NCI-H82 (cell line): Measurements from ENCODE around the gene PMEPA1.

Experiments
- DNase-seq: peaks from one replicate; lab custom pipeline; 2025; lab: John Stamatoyannopoulos, UW

PMEPA1 gene

GRCh38 chr20:57661746-57662455 lies 47.9 kb downstream of the PMEPA1 start:
- DNase-seq: no peak

- DNase-seq: no peak
Observed at GRCh38 chr20:57660922-57661745, 48.7 kb downstream of the PMEPA1 start.

GRCh38 chr20:57660181-57660921 lies 49.5 kb downstream of the PMEPA1 start:
- no peak for DNase-seq

GRCh38 chr20:57659517-57660180 lies 50.2 kb downstream of the PMEPA1 start:
- no peak for DNase-seq

GRCh38 chr20:57658833-57659516 lies 50.8 kb downstream of the PMEPA1 start:
- DNase-seq: no peak

DNA sequence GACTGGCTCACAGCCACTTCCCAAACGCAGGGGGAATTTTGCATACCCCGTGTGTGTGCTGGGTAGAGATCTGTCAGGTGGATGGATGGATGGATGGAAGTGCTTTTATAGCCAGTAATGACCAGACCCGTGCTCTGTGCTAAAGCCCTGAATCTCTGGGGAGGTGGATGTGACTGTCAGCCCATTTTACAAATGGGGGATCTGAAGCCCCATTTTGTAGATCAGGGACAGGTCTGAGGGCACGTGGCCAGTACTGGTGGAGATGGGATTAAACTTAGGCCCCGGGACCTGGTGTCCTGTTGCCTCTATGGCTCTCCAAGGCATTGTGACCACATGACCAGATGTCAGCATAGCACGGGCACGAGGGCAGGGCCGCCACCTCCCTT lies 51.4 kb downstream of the PMEPA1 start:
- no peak for DNase-seq

DNA sequence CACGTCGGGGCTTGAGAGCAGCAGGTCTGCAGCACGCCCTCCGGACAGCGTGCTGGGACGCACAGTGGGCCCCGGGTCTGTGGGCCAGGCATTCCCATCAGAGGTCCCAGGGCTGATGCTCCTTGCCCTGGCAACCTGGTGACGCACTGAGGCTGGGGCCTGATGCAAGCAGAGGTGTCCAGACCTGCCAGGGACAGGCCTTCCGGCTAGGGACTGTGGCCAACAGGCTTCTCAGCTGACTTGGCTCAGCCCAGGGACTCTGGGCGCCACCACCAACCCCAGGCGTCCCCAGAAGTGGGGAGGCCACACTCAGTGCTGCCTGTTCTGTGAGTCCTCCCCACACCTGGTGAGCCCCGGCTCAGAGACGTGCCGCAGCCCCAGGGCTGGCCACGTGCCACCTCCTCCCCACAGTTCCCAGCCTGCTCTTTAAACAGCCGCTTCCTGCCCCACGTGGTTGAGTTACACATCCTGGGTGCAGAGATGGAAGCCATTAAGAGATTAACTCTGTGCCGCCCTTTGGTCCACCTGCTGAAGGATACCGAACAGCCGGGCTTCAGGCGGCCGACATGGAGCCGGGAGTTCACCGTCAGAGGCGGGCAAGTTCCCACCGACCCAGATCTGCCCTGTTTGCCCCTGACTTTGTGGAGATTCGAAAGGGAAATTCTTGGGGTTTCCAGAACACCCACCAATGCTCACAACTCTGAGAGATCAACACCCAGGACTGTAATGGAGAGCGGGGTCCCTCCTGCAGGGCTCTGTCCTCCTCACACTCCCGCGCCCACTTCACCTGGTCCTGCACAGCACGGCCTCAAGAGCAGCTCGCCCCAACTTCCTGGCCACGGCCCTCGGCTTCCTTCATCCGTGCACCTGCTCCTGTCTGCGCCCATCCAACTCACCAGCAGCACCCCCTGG lies 52.0 kb downstream of the PMEPA1 start:
- peak; percentile 42 for DNase-seq

- no peak for DNase-seq
Observed at GRCh38 chr20:57656821-57657534, 52.8 kb downstream of the PMEPA1 start.

GRCh38 chr20:57656252-57656820 lies 53.5 kb downstream of the PMEPA1 start:
- DNase-seq: no peak

DNA sequence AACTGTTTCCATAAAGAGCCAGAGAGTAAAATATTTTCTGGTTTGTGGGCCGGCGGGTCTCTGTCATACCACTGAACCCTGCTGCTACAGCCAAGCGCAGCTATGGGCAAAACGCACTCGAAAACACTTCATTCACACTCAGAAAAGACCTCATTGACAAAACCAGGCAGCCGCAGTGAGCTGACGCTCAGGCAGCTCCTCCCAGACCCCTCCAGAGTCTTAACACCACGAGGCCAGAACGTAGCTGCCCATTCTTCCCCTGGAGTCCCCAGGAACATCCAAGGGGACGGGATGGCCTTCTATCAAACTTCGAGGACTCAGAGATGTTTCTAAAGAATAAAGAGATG lies 54.0 kb downstream of the PMEPA1 start:
- no peak for DNase-seq

DNA sequence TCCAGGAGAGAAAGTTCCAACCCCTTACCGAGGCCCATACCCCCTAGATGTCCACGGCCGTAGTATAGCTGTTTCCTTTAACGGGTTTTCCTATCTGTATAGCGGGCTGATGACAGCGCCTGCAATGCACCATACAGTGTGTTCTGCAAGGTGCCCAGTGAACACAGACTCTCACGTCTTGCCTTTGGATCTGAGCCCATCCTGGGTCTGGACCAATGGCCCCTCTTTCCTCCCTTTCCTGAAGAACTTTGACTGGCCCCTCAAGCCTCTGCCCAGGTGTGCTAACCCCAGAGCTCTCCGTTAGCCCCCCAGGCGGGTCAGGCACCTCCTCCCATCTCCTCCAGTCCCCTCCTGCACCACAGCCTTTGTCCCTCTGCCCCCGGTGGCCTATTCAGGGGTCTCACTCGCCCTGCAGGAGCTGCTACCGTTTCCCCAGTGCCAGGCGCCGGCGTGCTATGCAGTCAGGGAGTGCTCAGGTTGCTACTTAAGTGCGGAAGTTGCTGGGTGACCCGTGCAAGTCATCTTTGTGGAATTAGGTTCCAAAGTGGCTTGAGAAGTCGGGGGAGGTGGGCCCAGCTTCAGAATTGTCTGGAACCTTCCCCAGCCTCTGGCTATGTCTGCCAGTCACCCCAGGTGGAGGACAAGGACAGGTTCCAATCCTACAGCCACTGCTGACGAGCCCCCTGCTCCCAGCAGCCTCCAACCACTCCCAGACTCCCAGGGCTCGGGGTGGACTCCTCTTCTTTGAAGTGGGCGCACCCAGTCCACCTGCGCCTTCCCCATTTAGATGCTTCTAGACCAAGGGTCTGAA lies 54.6 kb downstream of the PMEPA1 start:
- DNase-seq: peak; percentile 39

- peak; percentile 83 for DNase-seq
Observed at GRCh38 chr20:57654363-57654997, 55.3 kb downstream of the PMEPA1 start.

GRCh38 chr20:57653910-57654309 lies 55.9 kb downstream of the PMEPA1 start:
- DNase-seq: no peak

GRCh38 chr20:57653546-57653900 lies 56.3 kb downstream of the PMEPA1 start:
- DNase-seq: no peak

DNA sequence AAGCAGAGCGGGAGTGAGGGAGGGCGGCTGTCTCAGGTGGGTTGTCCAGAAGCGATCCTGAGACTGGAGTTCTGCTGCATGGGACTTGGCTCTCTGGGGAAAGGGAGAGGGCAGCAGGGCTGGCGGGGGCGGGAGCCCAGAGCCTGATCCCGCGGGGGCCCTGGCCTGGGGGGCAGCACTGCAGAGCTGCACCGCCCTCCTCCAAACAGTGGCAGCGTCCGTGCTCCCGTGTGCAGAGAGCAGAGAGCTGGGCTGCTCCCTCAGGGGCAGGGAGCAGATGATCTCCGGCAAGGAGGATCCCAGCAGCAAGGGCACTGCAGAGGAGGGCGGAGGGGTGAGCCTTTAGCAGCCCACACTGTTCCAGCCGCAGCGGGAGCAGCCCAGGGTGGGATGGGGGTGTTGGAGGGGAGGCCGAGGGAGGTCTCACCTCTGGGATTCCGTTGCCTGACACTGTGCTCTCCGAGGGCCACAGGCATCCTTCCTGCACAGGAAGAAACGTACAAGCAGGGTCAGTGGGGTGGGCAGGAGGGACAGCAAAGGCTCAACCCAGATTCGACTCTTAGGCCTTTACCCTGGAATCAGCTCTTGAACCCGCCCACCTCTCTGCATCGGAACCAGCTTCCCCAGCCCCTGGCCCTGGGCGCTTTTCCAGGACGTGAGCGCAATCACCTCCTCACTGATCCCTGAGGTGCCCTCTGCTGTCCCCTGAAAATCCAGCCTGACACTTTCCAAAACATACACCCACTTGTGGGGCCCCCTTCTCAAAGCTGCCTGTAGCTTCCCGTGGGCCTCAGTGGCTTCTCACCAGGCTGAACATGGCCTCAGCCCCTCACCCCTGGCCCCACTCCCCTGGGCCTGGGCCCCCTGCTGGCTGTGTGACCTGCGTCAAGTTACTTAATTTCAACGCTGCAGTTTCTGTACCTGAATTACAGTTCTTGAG lies 56.9 kb downstream of the PMEPA1 start:
- DNase-seq: no peak

GRCh38 chr20:57651881-57652605 lies 57.8 kb downstream of the PMEPA1 start:
- DNase-seq: no peak
